AG10803 (cell line): Measurements from ENCODE around the gene TRABD2B.

Experiments
- DNase-seq: peaks from one replicate; pipeline ENCODE4 v3.0.0; 2010; ENCODE audit warnings: low read depth
- H3K4me3 ChIP-seq: 2 replicates; pipeline ENCODE4 v1.5.1; 2011; ENCODE audit warnings: mild to moderate bottlenecking, low read length, control low read depth
- TF ChIP-seq, protein P1 (sequence below): conservative IDR thresholded peaks from 2 replicates; pipeline ENCODE4 v1.5.1; 2011; ENCODE audit warnings: mild to moderate bottlenecking, low read length, control low read depth, inconsistent platforms

TRABD2B gene

DNA sequence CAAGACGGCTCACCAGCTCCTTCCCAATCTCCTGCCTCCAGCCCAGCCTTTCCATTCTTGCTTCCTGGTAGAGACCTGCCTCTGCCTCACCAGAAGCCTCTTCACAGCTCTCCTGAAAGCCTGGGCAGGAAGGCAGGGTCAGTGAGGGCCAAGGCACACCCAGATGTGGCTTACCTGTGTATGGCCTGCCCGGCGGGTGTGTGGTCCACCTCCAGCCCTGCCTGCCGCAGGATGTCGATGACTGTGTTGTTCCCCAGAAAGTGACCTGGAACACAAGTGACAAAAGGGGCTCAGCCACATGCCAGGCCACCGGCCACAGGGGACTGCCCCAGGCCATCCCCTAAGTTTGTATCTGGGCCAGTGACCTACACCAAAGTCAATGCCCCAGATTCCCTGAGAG lies 218.9 kb downstream of the TRABD2B start:
- TF ChIP-seq, protein P1, sequence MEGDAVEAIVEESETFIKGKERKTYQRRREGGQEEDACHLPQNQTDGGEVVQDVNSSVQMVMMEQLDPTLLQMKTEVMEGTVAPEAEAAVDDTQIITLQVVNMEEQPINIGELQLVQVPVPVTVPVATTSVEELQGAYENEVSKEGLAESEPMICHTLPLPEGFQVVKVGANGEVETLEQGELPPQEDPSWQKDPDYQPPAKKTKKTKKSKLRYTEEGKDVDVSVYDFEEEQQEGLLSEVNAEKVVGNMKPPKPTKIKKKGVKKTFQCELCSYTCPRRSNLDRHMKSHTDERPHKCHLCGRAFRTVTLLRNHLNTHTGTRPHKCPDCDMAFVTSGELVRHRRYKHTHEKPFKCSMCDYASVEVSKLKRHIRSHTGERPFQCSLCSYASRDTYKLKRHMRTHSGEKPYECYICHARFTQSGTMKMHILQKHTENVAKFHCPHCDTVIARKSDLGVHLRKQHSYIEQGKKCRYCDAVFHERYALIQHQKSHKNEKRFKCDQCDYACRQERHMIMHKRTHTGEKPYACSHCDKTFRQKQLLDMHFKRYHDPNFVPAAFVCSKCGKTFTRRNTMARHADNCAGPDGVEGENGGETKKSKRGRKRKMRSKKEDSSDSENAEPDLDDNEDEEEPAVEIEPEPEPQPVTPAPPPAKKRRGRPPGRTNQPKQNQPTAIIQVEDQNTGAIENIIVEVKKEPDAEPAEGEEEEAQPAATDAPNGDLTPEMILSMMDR: no peak

DNA sequence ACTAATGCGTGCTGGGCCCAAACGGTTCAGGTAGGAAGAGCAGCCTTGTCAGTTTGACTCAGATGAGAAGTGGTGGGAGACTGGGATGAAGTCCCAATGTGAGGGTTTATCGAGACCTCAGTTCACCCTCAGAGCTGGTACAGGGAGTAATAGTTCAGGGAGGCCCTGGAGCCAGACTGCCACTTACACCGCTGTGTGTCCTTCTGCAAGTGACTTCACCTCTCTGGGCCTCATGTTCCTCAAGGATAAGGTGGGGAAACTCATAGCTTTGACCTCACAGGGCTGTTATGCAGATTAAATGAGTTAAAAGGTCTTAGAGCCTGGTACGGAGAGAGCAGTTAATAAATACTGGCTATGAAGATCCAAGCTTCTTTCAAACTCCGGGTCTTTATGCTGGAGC lies 219.9 kb downstream of the TRABD2B start:
- DNase-seq: no peak
- TF ChIP-seq, protein P1: no peak
- no peak overlapping the region for H3K4me3 ChIP-seq

More for the DNA sequence above, 218.9 kb downstream of the TRABD2B start:
- DNase-seq: no peak
- H3K4me3 ChIP-seq: no peak overlapping the region

DNA sequence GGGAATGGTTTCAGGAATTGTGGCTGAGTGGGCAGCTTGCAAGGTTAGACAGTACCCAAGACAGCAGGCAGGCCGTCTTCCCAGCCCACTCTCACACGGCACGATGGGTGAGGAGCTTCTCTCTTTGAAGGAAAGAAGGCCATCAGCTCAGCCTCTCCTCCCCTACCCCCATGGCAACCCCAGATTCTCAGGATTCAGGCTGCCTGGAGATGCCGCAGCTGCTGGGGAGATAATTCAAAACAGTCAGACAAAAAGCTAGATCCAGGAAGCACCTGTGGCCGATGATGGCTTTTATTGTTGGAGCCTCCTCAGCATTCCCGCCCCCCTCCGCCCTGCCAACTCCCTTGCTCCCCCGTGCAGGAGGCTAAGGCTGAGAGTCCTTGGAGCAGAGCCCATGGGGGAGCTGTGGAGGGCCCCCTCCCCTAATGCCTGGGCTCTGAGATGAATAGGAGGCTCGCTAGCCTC lies 220.5 kb downstream of the TRABD2B start:
- no peak for DNase-seq
- H3K4me3 ChIP-seq: no peak overlapping the region
- TF ChIP-seq, protein P1: no peak

DNA sequence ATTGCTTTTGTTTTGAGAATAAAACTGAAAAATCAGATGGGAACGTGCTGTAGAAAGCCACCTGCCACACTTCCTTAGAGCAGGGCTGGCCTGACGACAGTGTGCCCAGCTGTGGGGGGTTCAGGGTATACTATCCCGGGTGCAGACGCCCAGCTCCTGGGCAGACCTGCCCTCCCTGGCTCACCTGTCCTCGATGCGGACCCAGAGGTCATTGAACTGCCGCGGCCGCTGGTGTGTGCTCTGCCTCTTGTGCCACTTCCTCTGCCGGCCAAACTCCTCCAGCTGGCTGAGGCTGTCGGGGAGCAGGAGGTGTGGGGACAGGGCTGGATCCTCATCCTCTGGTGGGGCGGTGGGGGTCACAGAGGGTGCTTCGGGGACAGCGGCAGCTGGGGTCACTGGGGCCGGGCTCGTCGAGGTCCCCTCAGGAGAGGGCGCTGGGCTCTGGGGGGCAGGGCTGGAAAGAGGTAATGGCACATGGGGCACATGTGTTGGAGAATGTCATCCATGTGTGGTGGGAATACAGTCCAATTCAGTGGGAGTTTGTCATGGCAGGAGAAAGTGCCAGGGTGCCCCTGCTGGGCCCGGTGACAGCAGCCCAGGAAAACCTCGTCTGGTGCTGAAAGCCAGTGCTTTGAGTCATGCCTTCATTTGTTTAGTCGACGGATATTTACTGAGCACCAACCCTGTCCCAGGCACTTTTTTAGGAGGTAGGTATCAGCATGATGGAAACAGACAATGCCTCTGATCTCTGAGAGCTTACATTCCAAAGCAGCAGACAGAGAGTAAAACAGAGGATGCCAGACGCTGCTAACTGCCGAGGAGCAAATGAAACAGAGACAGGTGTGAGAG lies 222.0 kb downstream of the TRABD2B start:
- TF ChIP-seq, protein P1: no peak
- no peak overlapping the region for H3K4me3 ChIP-seq
- no peak for DNase-seq

DNA sequence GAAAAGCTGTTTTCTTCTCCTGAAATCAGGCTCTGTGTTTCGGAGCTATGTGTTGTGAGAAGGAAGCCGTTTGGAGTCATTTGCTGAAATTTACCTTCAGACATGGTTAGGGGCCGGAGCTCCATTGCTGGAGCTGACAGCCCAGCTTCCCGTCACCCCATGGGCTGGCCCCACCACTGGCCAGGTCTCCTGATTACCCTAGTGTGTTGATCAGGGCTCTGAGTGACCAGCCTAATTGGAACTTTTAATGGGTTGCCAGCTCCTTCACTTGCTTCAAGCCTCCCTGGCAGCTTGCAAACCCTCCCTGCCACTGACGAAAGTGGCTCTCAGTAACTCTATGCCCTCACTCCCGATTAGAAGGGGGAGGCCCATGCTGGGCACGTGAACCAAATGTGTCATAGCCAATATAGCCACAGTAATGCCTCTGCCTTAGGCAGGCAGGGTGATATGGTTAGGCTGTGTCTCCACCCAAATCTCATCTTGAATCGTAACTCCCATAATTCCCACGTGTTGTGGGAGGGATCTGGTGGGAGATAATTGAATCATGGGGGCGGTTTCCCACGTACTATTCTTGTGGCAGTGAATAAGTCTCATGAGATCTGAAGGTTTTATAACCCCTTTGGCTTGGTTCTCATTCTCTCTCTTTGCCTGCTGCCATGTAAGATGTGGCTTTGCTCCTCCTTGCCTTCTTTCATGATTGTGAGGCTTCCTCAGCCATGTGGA lies 224.1 kb downstream of the TRABD2B start:
- TF ChIP-seq, protein P1: no peak
- DNase-seq: no peak
- H3K4me3 ChIP-seq: no peak overlapping the region

DNA sequence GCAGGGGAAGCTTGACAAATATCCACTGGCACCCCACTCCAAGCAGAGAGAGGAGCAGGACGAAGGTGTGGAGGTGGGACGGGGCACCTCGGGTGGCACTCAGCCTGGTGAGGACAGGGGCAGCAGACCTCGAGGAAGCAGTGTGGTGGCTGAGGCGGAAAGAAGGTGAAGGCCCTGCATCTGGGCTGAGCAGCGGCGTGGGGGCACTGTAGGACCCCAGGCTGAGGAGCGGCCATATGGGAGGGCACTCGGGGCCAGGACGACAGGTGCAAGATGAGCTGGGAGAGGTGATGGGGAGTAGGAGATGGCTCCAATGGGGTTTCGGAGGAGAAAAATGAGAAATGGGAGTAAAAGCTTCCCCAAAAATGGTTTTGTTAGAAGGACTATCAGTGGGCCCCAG lies 224.9 kb downstream of the TRABD2B start:
- DNase-seq: no peak
- TF ChIP-seq, protein P1: no peak
- no peak overlapping the region for H3K4me3 ChIP-seq

DNA sequence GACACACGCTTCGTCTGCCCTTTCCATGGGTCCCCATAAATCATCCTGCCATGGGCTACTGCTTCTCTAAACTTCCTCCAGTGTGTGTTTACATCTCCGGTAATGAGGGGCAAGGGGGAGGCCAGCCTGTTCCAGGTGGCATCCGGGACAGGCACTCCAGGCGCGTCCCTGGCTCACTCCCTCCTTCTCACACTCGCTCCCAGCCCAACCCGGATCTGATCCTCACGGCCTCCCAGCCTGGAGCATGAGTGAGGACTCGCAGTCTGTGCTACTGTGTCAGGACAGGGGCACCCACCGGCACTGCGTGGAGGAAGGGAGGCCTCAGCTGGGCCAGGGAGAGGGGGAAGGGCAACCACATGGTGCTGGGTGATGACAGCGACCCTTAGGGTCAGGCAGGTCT lies 225.4 kb downstream of the TRABD2B start:
- H3K4me3 ChIP-seq: no peak overlapping the region
- TF ChIP-seq, protein P1: no peak

More for the DNA sequence above, 225.4 kb downstream of the TRABD2B start:
- no peak for DNase-seq
